Activated CD4-positive, alpha-beta T cell treated with anti-CD3 and anti-CD28 coated beads for 36 hours (primary cell): ENCODE data around the gene C1QTNF12. TPM values are rescaled to one million over a fixed set of nuclear protein-coding genes. Genes with fewer than 3 reads are reported as not detected.

ENCODE experiments used
- ATAC-seq: fragments of 200-7000 bp; cut with Tn5 transposase; one replicate; pipeline ENCODE4 v1.10.0; 2021; ENCODE audit warnings: mild to moderate bottlenecking, moderate library complexity
- CTCF ChIA-PET: fragments of 350-600 bp; sonication (Branson Sonifier 250); formaldehyde crosslinking; loops from one replicate; lab custom pipeline; 2021; ENCODE audit warnings: antibody characterized with exemption; lab: Charles Lee
- POLR2A ChIA-PET: fragments of 350-600 bp; sonication (Branson Sonifier 250); formaldehyde crosslinking; loops from one replicate; lab custom pipeline; 2021; ENCODE audit warnings: antibody characterized with exemption, inconsistent platforms; lab: Charles Lee
- DNase-seq: peaks from one replicate; pipeline ENCODE4 v3.0.0-alpha.2; 2020
- H3K27ac Mint-ChIP-seq: one replicate; pipeline ENCODE4 v1.8.0; 2021; ENCODE audit warnings: mixed read lengths
- H3K27me3 Mint-ChIP-seq: one replicate; pipeline ENCODE4 v1.8.0; 2021; ENCODE audit warnings: mixed read lengths
- H3K36me3 Mint-ChIP-seq: one replicate; pipeline ENCODE4 v1.8.0; 2021; ENCODE audit warnings: low read depth, mixed read lengths
- H3K4me1 Mint-ChIP-seq: one replicate; pipeline ENCODE4 v1.8.0; 2021; ENCODE audit warnings: mixed read lengths
- H3K4me3 Mint-ChIP-seq: one replicate; pipeline ENCODE4 v1.8.0; 2021; ENCODE audit warnings: mild to moderate bottlenecking, moderate library complexity, mixed read lengths
- H3K9me3 Mint-ChIP-seq: one replicate; pipeline ENCODE4 v1.8.0; 2021; ENCODE audit warnings: low read depth, mixed read lengths
- intact Hi-C, 2 experiments: fragments of 100-400 bp; cut with DNase I in 1 of 2; cut with micrococcal nuclease in 1 of 2; formaldehyde crosslinking; loops; one replicate each; pipeline versions ENCODE4 v1.14.2 to v1.15.1; 2022 to 2024; cut with DNase I, micrococcal nuclease
- total RNA-seq, 2 experiments: library from RNA; stranded (reverse); gene quantifications; one replicate each; pipeline ENCODE4 v1.2.3, GENCODE V29; 2021

C1QTNF12 gene
- total RNA-seq, 2 experiments from 2014 or later, result 1.1 to 1.6 TPM

DNA sequence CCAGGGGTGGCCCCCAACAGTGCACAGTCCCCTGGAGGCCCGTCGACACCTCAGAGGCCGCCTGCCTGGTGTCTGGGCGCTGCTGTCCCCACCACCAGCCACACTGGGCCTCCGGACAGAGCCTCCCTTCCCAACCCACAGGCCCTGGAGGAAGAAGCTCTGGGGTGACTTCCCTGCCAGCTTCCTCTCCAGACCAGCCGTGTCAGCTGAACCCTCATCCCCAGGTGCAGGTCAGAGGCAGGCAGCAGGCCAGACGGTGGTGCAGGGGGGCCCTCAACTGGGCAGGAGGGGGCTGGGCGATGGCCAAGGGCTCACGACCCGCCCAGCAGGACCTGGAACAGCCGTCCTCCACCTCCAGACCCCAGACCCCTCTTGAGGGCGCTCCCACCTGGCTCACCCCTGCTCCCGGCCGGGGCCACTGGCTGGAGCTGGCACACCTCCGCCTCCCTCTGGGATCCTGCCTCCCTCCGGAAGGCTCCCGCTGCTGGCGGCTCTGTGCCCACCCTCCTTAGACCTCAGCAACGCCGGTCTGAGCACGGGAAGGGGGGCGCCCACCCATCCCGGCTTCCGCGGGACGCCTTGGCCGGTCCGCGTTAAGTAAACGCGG is 40.6 kb downstream of the C1QTNF12 start:
- H3K36me3 Mint-ChIP-seq, result peaks cover 17% of the 10 kb centered on the region
- H3K4me3 Mint-ChIP-seq, result peak overlapping the region; percentile 77
- no peaks in the 10 kb centered on the region for H3K27me3 Mint-ChIP-seq
- no peaks in the 10 kb centered on the region for H3K9me3 Mint-ChIP-seq
- ChIA-PET CTCF (interaction anchor here (1.2 to 1.8 kb wide), 3 partner anchors 11 to 84 kb away, joined by 3 to 9 read pairs (median 6); partner anchors contain the start of genes B3GALT6 and SDF4), POLR2A (interaction anchor here (0.5 kb wide), 1 partner anchor 407 kb away, joined by 4 read pairs; no protein-coding TSS in a partner anchor)
- DNase-seq (peak; percentile 40), ATAC-seq (no peak)
- H3K4me1 Mint-ChIP-seq, result peaks cover 27% of the 10 kb centered on the region
- peak overlapping the region; percentile 99 for H3K27ac Mint-ChIP-seq
- intact Hi-C loops, result loop anchor here in 1 of 2 experiments (5.0 kb wide), 1 partner anchor 64 kb away; no protein-coding TSS in a partner anchor

DNA sequence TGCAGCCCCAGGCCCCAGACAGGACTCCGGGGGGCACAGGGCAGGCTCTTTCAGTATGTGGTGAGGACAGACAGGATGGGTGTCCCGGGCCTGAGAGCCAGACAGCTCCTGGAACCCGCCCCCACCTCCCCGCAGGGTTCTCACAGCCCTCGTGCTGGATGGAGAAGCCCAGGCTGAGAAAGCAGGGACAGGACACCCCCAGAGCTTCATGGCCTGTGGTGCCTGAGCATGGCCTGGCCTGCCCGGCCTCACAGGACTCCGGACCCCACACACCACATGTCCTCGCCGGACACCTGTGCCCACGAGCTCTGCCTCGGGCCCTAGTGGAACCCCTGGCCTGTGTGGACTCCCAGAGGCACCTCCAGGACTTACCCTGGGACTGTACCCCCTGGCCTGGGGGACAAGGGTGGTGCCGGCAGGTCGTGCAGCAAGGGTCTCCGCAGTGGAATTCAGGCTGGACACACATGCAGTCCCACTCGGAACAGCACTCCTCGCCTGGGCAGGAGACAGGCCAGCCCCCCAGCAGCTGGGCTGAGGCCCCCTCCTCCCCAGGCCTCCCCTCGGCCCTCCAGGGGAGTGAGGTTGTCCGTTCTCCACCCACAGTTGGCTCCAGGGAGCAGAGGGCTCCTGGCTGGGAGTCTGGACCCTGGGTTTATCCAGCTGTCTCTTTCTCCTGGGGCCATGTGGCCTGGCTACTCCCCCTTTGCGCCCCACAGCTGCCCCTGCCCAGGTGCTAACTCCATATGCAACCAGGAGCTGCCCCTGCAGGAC is 41.3 kb downstream of the C1QTNF12 start:
- Mint-ChIP-seq H3K9me3 (no peaks in the 10 kb centered on the region), H3K27ac (peak overlapping the region; percentile 58), H3K36me3 (peaks cover 11% of the 10 kb centered on the region), H3K4me3 (peak overlapping the region; percentile 77), H3K27me3 (no peaks in the 10 kb centered on the region), H3K4me1 (peaks cover 30% of the 10 kb centered on the region)
- ChIA-PET CTCF (interaction anchor here (1.2 to 1.8 kb wide), 3 partner anchors 12 to 83 kb away, joined by 3 to 9 read pairs (median 6); partner anchors contain the start of genes B3GALT6 and SDF4), POLR2A (interaction anchor here (1.1 kb wide), 1 partner anchor 72 kb away, joined by 3 read pairs; no protein-coding TSS in a partner anchor)
- no peak for ATAC-seq
- peak; percentile 41 for DNase-seq
- intact Hi-C loops, result loop anchor here in 1 of 2 experiments (5.0 kb wide), 1 partner anchor 63 kb away; no protein-coding TSS in a partner anchor

DNA sequence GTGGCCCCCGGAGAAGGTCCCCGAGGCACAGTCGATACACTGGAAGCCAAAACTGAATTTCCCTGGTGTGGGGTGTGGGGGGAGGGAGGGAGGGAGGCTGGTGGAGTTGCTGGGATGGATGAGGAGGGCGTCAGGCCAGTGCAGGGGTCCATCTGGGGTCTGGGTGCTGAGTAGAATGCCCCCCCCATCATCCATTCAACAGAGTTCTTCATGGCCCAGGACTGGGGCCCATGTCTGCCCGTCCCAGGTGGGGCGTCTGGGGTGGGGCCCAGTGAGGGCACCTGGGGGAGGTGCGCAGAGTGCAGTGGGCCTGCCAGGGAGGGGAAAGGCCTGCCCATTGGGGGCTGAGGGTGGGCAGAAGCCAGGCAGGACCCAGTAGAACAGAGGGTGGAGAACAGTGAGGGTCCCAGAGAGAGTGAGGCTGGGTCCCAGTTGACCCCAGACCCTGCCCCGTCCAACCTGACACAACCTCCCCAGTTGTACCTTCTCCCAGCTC is 42.0 kb downstream of the C1QTNF12 start:
- intact Hi-C loops, result no loop called here
- no peaks in the 10 kb centered on the region for H3K9me3 Mint-ChIP-seq
- peak; percentile 11 for DNase-seq
- H3K27ac Mint-ChIP-seq, result peak overlapping the region; percentile 31
- ATAC-seq, result no peak
- H3K27me3 Mint-ChIP-seq, result no peaks in the 10 kb centered on the region
- CTCF ChIA-PET, result interaction anchor here (1.8 kb wide), 1 partner anchor 82 kb away, joined by 9 read pairs; no protein-coding TSS in a partner anchor
- peak overlapping the region; percentile 77 for H3K4me3 Mint-ChIP-seq
- H3K36me3 Mint-ChIP-seq, result peaks cover 7% of the 10 kb centered on the region
- H3K4me1 Mint-ChIP-seq, result peaks cover 30% of the 10 kb centered on the region
- POLR2A ChIA-PET, result interaction anchor here (1.1 kb wide), 1 partner anchor 73 kb away, joined by 3 read pairs; no protein-coding TSS in a partner anchor

DNA sequence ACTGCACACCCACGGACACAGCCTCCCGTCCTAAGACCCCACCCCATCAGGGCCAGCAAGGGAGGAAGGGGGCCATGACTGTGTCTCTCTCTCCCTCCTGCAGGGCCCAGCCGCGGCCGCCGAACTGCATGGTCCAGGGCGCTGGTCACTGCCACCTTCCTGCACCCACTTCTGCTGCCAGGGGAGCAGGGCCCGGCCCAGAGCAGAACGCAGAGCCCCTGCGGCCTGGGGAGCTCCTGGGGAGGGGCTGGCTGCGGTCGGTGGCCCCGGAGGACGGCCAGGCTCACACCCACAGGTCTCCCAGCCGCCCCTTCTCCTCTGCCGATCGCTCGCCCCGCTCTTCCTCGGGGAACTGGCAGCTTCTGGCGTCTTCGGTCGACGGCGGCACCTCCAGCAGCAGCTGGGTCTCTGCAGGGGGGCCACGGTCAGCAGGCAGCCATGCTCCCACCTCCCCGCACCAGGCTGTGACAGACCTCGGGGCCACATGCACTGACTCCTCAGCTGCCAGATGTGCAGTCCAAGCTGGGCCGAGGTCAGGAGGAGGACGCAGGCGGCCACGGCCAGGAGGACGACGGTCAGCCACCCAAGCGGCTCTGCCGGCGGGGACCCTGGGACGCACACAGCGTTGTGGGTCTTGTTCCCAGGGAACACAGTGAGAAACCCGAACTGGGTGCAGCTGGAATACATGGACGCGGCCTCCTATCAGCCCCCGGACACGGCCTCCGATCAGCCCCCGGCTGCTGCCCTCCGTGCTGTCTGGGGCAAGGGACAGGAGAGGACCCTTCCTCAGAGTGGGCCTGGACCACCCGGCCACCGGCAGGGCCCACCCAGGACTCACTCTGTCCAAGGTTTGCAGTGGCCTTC is 42.7 kb downstream of the C1QTNF12 start:
- Mint-ChIP-seq H3K27ac (no peak overlapping the region), H3K4me1 (peaks cover 26% of the 10 kb centered on the region), H3K27me3 (no peaks in the 10 kb centered on the region), H3K36me3 (peaks cover 6% of the 10 kb centered on the region), H3K9me3 (no peaks in the 10 kb centered on the region), H3K4me3 (peak overlapping the region; percentile 77)
- CTCF ChIA-PET, result interaction anchor here (0.7 kb wide), 1 partner anchor 12 kb away, joined by 3 read pairs; no protein-coding TSS in a partner anchor
- DNase-seq, result peak; percentile 22
- POLR2A ChIA-PET, result interaction anchor here (1.1 kb wide), 1 partner anchor 73 kb away, joined by 3 read pairs; no protein-coding TSS in a partner anchor
- ATAC-seq, result no peak
- intact Hi-C loops, result no loop called here

DNA sequence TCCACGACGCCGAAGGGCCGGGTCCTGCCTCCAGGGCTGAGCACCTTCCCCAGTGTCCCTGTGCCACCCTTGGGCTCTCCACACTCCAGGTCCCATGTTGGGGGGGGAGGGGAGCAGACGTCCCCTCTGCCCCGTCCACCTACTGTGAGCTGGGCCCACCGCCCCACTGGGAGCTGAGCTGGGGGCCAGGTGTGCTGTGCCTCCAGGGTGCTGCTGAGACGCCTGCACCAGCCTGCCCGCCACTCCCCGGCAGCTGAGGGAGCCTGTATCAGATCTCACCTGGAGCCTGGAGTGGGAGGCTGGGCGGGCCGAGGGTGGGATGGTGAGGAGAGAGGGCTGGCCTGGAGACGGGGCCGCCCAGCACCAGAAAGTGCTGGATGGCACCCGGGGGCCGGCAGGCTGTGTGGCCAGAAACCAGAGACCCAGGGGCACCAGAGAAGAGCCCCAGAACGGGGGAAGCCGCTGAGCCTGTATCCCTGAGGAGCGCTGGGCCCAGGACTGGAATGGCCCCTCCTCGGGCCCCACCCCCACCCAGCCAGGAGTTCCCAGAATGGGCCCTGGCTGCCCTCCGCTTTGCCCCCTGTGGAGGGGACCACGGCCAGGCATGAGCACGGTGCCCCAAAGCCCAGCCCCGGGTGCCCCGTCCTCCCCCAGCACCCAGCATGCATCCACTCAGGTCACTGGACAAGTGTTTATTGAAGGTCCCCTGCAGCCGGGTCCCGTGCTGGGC is 43.5 kb downstream of the C1QTNF12 start:
- H3K36me3 Mint-ChIP-seq, result peaks cover 6% of the 10 kb centered on the region
- DNase-seq, result no peak
- no peak overlapping the region for H3K27ac Mint-ChIP-seq
- ChIA-PET CTCF (no interaction called here), POLR2A (no interaction called here)
- H3K4me1 Mint-ChIP-seq, result peaks cover 19% of the 10 kb centered on the region
- no peaks in the 10 kb centered on the region for H3K9me3 Mint-ChIP-seq
- no peak overlapping the region for H3K4me3 Mint-ChIP-seq
- ATAC-seq, result no peak
- intact Hi-C loops, result no loop called here
- H3K27me3 Mint-ChIP-seq, result no peaks in the 10 kb centered on the region

DNA sequence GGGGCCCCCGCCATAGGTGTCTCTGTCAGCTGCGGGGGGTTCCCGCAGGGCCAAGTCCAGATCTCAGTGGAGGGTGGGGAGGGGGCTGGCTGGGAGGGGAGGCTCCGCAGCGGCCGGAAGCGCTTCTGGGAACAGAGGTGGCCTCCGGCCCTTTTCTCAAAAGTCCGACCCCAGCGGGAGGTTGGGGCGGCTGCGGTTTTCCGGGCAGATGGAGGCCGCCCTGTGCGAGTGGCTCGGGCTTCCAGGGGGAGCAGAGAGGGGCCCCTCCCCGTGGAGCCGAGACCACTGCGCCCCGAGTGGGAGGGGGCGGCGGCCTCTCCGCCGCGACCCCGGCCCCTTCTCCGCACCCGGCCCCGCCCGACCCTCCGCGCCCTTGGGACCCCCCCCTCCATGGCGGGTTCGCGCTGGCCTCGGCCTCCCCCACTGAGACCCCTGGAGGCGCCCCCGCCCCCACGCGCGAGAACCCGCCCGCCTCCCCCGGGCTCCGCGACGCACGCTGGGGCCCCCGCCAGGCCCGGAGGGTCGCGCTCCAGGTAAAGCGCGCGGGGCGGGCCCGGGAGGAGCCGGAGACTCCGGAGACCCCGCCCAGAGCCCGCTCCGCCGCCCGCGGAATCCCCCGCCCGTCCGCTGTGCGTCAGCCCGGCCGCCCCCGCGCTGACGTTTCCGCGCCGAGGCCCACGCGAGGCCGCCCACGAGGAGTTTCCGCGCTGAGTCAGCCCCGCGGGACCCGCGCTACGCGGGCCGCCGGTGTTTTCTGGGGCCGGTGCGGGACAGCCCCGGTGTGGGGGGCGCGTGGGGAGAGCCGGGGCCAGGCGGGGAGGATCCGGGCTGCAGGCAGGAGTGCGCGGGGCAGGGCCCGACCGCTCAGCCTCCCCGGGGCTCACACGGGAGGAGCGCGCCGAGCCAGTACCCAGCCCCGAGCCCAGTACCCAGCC is 45.4 kb downstream of the C1QTNF12 start:
- Mint-ChIP-seq H3K9me3 (no peaks in the 10 kb centered on the region), H3K27ac (peak overlapping the region; percentile 85), H3K4me3 (peak overlapping the region; percentile 69), H3K36me3 (peaks cover 6% of the 10 kb centered on the region), H3K27me3 (no peaks in the 10 kb centered on the region), H3K4me1 (peaks cover 12% of the 10 kb centered on the region)
- intact Hi-C loops, result loop anchor here in 1 of 2 experiments (1.0 to 2.0 kb wide), 9 partner anchors 16 to 270 kb away; partner anchors contain the start of genes ATAD3B, B3GALT6, C1orf159 and PUSL1
- CTCF ChIA-PET, result no interaction called here
- ATAC-seq (peak; percentile 78), DNase-seq (peak; percentile 94)
- POLR2A ChIA-PET, result no interaction called here

DNA sequence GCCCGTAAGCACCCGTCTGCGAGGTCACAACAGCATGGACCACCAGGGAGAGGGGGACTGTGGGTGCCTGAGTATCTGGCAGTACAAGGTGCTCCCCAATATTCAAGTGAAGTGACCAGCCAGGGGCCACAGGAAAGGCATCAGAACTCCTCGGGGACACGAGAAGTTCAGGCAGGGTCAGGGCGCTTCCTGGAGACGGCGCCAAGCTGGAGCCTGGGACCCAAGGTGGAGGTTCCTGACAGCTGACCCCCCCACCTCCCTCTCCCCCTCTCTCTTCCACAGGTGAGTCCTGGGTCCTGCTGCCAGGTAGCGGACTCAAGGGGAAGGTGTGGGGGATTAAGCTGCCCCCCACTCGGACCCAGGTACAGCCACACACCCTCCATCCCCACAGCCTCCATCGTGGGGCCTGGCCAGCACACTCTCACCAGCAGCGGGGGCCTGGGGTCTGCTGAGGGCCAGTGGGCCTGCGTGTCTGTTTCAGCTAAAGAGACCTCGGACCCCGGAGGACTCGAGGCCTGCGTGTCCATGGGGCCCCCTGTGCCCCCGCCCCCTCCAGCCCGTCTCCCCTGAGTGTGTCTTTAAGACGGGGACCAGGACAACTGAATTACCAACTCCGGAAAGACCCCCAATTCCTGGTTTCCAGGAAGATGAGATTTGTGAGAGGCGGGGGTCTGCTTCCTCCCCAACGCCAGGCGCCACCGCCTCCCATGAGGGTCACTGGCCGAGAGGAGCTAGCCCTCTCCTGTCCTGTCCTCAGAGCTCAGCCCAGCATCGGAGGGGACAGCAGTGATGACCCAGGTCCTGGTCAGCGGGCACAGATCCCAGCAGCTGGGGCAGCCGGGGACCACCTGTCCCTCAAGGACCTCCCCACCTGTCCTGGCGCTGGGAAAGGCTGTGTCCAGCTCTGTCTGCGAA is 46.3 kb downstream of the C1QTNF12 start:
- CTCF ChIA-PET, result interaction anchor here (0.7 kb wide), 1 partner anchor 29 kb away, joined by 3 read pairs; no protein-coding TSS in a partner anchor
- Mint-ChIP-seq H3K4me1 (peaks cover 13% of the 10 kb centered on the region), H3K27ac (peak overlapping the region; percentile 85), H3K36me3 (peaks cover 3% of the 10 kb centered on the region), H3K27me3 (no peaks in the 10 kb centered on the region), H3K4me3 (peak overlapping the region; percentile 69), H3K9me3 (peaks cover under 1% of the 10 kb centered on the region)
- POLR2A ChIA-PET, result no interaction called here
- intact Hi-C loops, result loop anchor here in 1 of 2 experiments (2.0 kb wide), 3 partner anchors 43 to 181 kb away; partner anchors contain the start of gene UBE2J2
- DNase-seq (peak; percentile 29), ATAC-seq (no peak)

DNA sequence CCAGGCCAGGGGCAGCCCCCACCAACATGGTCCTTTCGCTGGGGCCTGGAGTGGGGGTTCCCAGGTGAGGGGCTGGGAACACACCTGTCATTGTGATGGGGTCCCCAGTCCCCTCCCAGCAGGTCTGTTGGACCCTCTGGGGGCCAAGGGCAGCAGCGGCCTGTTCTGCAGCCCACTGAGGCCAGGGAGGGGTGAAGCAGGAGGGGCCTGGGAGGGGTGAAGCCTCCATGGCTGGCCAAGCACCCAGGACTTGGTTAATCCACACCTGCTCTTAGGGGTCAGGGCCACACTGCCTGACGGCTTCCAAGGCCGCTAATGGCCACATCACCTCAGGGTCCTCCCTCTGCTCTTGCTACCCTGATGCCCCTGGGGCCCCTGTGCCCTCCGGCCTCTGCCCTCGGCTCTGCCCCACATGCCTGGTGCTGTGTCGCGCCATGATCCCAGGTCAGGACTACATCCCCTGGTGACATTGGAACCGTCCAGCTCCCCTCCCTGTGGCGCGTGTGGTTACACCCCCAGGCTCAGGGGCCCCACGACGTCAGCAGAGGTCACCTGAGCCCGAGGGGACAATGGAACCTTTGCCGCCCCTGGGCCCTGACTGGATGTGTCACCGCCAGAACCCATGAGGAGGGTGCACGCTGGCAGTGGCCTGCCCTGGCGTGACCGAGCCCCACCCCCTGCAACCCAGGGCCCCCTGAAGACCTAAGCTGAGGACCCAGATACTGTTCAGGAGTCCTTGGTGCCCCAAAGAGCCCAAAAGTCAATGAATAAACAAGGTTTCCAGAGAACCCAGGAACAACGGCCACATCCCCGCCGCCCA is 47.2 kb downstream of the C1QTNF12 start:
- Mint-ChIP-seq H3K36me3 (peaks cover 4% of the 10 kb centered on the region), H3K4me3 (peak overlapping the region; percentile 69), H3K4me1 (peaks cover 14% of the 10 kb centered on the region), H3K27me3 (no peaks in the 10 kb centered on the region), H3K9me3 (peaks cover 7% of the 10 kb centered on the region), H3K27ac (peak overlapping the region; percentile 55)
- intact Hi-C loops, result no loop called here
- POLR2A ChIA-PET, result no interaction called here
- CTCF ChIA-PET, result no interaction called here
- ATAC-seq, result no peak
- DNase-seq, result peak; percentile 13
